HG03432 (cell line): ENCODE data around the gene DVL1.
"Not testable (repeated sequence)": the region's sequence is repeated elsewhere in the genome, so short reads cannot be mapped to it uniquely, and the experiment has no call there.

Source experiments
- ATAC-seq: cut with Tn5 transposase; IDR thresholded peaks from one replicate; pipeline ENCODE4 v1.9.1; 2021; ENCODE audit warnings: mild to moderate bottlenecking, moderate library complexity; ENCODE audit not compliant: unreplicated experiment

The DVL1 gene

GRCh38 chr1:1328254-1328653 is 21.0 kb downstream of the DVL1 start:
- no peak for ATAC-seq

DNA sequence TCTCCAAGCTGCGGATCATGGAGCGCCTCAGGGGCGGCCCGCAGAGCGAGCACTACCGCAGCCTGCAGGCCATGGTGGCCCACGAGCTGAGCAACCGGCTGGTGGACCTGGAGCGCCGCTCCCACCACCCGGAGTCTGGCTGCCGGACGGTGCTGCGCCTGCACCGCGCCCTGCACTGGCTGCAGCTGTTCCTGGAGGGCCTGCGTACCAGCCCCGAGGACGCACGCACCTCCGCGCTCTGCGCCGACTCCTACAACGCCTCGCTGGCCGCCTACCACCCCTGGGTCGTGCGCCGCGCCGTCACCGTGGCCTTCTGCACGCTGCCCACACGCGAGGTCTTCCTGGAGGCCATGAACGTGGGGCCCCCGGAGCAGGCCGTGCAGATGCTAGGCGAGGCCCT is 21.9 kb downstream of the DVL1 start:
- no peak for ATAC-seq

DNA sequence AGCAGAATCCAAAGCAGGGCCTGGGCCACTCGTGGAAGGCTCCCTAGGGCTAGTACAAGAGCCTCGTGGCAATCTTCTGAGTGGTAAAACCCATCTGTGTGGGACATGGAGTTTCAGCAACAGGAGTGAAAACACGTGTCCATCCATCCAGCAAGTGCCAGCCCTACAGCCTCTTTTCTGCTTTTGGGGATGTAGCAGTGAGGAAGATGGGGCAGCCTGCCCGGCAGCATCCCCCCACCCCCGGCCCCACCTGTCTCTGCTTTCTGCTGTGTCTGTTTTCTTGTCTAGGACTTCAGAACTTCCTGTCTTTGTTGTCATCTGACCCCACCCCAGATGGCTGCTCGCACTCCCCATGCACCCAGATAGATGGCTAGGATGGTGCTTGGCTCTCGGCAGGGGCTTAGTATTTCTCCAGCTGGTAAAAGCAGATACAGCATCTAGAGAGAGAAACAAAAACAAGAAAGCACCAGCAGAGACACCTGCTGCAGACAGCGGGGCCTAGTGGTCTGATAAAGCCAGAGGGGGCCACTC is 23.1 kb downstream of the DVL1 start:
- no peak for ATAC-seq

DNA sequence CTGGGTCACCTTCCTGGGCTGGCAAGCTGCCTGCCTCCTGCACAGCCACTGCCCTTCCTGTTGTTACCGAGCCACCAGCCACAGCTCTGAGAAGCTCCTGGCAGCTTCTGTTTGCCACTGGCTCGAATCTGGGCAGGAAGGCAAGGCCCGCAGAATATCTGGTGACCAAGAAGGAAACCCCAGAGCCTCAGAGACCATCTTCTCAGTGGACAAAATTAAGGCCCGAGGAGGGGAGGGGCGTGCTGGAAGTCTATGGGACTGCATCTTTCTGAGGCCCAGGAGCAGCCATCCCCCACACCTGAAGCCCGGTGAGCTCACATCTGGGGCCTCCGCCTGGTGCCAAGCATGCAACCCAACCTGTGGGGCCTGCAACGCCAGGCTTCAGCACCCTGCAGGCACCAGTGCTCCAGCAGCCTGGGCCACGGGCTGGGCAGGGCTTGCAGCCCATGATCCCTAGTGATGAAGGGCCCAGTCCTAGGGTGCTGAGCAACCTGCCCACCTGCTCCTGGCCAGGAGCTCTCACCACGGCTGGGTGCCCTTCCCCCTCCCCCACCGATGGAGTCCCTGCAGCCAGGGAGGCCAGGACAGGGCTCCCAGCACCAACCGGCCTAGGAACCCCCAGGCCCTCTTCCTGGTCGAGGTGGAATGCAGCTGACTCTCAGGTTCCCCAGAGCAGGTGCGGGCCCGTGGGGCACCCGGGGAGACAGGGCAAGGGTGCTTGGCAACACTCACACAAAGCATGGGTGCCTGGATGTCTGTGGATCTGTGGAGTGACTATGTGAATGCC is 23.7 kb downstream of the DVL1 start:
- no peak for ATAC-seq

DNA sequence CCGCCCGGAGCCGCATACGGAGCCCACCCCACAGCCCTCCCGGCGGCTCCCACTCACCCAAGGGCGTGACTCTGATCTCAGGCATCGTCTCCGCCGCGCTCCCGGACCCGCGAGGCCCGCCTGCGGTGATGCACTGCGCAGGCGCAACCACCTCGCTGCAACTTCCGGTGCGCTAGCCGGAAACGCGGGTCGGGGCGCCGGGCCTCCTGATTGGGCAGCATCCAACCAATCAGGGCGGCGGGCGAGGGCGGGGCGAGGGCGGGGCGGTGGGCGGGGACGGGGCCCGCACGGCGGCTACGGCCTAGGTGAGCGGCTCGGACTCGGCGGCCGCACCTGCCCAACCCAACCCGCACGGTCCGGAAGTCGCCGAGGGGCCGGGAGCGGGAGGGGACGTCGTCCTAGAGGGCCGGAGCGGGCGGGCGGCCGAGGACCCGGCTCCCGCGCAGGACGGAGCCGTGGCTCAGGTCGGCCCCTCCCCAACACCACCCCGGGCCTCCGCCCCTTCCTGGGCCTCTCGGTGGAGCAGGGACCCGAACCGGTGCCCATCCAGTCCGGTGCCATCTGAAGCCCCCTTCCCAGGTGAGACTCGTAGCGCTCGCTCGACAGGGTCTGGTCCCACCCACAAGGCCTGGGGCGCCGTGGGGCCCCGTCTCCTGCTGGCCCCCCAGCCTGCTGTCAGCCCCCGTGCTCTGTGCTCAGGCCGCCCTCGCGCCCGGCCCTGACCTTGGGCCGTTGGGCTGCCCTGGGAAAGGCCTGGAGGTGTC is 24.5 kb downstream of the DVL1 start, which contains the start of the genes CPTP and INTS11:
CPTP (plus strand) TSS at position 279 of the 764 bp plus-strand sequence. CDS start 2,109 bp downstream, outside the sequence.
INTS11 (minus strand) TSS at position 137 of the 764 bp plus-strand sequence; CDS start at position 85, 52 bp downstream.
- ATAC-seq = peak; percentile 72

DNA sequence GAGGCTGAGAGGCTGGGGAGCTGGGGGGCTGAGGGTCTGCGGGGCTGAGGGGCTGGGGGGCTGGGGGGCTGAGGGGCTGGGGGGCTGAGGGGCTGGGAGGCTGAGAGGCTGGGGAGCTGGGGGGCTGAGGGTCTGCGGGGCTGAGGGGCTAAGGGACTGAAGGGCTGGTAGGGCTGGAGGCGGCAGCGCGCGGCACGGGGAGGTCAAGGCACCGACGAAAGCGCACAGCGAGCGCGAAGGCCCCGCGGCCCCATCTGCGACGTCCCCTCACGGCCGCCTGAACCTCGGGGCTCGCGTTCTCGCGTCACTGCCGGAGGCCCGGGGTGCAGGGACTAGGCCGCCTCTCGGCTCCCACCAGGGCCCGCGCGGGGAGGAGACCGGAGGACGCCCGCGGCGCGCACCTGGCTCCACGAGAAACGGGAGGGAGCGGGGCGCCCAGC is 25.1 kb downstream of the DVL1 start:
- ATAC-seq = peak; percentile 25

DNA sequence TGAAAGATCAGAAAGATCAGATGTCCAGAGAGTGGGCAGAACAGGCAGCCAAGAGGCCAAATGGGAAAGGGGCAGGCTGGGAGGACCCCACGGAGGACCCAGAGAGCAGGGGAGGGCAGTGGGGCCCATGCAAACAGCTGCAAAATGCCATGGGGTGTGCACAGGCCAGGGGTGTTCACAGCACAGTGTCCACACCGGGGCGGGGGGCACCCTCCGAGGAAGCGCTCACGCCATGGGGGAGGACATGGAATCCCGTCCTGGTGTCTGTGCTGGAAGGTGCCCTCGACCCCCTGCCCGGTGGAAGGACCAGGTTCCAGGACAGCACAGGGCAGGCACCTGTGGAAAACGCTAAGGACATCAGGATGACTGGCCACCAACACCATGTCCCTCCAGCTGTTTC is 26.3 kb downstream of the DVL1 start:
- no peak for ATAC-seq

GRCh38 chr1:1322418-1322817 is 26.8 kb downstream of the DVL1 start:
- ATAC-seq = no peak

DNA sequence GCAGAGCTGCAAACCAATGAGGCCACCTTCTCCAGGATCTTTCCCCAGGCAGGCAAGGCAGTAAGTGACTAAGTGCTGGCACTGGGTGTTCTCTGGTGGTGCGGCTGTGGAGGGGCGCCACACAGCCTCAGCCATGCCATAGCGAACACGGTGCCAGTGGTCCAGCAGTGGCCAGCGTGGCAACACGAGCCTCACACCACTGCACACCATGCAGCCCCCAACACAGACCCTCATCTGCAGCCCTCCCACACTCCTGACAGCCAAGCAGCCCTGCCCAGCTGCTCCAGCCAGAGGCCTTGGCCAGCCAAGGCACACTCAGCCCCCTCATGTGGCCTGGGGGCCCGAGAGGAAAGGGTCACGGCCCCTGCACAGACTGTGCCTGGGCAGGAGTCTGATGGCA is 27.7 kb downstream of the DVL1 start:
- no peak for ATAC-seq

DNA sequence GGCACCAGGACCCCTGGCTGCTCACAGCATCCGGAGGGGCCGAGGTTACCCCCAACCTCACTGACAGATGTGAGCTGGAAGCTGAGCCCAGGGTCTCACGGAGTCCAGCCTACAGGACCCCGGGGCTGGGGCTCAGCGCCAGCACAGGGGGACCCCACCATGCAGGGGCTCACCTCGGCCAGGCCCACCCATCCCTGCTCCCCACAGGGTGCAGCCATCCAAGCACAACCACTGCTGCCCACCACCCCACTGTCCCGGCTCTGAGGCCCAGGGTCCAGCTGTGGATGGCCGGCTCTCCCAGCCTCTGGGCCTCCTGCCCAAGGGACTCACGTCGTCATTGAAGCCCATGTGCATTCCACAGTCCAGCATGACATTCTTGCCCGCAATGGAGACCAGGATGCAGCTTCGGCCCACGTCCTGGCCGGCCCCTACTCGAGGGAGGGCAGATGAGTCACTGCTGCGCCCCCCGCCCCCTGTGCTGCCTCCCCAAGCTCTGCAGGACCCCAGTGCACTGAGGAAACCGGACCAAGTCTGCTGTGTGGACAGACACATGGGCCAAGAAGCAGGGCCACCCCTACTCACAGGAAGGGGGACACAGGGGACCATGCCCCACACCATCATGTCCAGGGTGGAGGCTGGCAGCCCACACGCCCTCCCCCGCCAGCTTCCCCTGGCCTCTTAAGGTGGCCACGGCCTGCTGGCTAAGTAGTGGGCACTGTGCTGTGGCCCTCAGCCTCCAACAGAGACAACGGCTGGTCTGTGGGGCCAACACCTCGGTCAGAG is 28.4 kb downstream of the DVL1 start:
- no peak for ATAC-seq

GRCh38 chr1:1319646-1319941 is 29.6 kb downstream of the DVL1 start:
- no peak for ATAC-seq

GRCh38 chr1:1318777-1319645 is 30.2 kb downstream of the DVL1 start:
- no peak for ATAC-seq

DNA sequence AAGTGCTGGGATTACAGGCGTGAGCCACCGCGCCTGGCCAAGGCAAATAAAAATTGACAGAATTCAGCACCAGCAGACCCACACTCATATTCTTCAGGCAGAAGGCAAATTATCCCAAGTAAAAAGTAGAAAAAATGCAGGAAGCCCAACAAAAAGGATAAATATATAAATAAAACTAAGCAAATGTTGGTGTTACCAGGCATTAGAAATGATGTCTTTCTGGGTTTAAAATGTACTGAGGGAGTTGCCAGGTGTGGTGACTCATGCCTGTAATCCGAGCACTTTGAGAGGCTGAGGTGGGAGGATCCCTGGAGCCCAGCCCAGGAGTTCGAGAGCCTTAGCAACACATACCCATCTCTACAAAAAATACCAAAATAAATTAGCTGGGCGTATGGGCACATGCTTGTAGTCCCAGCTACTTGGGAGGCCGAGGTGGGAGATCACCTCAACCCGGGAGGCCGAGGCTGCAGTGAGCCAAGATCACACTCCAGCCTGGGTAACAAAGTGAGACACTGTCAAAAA is 31.0 kb downstream of the DVL1 start:
- no peak for ATAC-seq

GRCh38 chr1:1317420-1317819 is 31.8 kb downstream of the DVL1 start:
- ATAC-seq = no peak

DNA sequence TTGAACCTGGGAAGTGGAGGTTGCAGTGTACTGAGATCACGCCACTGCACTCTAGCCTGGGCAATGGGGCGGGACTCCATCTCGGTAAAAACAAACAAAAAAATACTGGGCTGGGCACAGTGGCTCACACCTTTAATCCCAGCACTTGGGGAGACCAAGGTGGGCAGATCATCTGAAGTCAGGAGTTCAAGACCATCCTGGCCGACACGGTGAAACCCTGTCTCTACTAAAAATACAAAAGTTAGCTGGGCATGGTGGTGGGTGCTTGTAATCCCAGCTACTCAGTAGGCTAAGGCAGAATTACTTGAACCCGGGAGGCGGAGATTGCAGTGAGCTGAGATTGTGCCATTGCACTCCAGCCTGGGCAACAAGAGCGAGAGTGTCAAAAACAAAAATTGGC is 33.0 kb downstream of the DVL1 start:
- not testable (repeated sequence) for ATAC-seq

GRCh38 chr1:1315435-1315954 is 33.7 kb downstream of the DVL1 start:
- ATAC-seq = no peak

- ATAC-seq = no peak
Observed at GRCh38 chr1:1314678-1315335, 34.4 kb downstream of the DVL1 start.

DNA sequence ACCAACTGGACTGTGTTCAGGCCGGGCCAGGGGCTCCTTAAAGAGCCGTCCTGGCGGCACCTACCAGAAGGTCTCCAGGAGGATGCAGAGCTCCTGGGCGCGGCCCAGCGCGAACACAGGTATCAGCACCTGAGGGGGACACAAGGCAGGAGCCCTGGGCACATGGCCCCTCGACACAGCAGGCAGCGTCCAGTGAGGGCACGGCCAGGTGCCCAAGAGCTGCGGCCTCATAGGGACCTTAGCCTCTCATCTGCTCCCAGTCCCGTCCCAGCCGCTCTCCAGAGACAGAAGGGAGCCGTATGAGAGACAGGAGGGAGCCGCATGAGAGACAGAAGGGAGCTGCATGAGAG is 35.0 kb downstream of the DVL1 start:
- no peak for ATAC-seq

DNA sequence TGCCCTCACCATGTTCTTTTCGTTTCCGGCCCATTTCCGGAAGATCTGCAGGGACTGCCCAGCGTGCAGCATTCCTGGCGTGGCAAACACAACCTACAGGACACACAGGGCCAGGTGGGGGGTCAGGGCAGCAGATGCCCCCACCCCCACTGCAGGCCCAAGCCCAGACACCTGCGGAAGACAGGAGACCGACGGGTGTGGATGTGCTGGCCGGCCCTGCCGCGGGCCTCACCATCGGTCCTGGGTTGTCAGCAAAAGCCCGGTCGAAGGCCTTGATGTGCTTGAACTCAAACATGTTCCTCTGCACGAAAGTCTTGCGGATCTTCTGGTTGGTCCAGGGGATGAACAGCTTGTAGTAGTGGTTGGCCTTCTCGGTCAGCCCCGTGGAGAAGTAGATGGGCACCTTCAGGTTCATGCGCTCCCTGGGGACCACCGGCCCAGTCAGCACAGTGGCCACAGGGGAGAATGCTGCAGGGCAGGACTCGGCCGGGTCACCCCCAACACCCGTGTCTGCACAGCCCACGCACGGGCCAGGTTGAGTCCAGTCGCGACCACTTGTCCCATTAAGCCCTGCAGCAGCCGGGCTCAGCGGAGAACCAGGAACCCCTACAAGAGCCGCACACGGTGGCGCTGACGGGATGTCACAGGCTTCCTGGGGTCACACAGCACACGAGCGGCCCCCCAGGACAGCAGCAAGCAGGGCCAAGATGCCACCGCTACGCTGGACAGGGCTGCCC is 35.5 kb downstream of the DVL1 start:
- ATAC-seq = no peak
